H1 (cell line): ENCODE data around the gene GATB. TPM values are rescaled to one million over a fixed set of nuclear protein-coding genes. Genes with fewer than 3 reads are reported as not detected.

Experiments used
- CTCF ChIA-PET: fragments of 300-600 bp; sonication (Branson Sonifier 250); formaldehyde crosslinking; loops from one replicate; lab custom pipeline; 2021; ENCODE audit not compliant: partially characterized antibody; lab: Charles Lee
- POLR2A ChIA-PET: fragments of 300-600 bp; sonication (Branson Sonifier 250); formaldehyde crosslinking; loops from one replicate; lab custom pipeline; 2021; ENCODE audit warnings: inconsistent platforms; ENCODE audit not compliant: partially characterized antibody; lab: Charles Lee
- DNase-seq, 2 experiments: peaks; one replicate each; pipeline versions ENCODE4 v3.0.0 to v3.0.0-alpha.2; 2010 to 2022; ENCODE audit warnings: low spot score in 2 of 2, low read depth in 1 of 2, mixed read lengths in 1 of 2
- FAIRE-seq: peaks from 2 replicates; lab custom pipeline; 2011; peaks lifted over from hg19 to GRCh38; lab: Jason Lieb, UNC
- H2AFZ ChIP-seq: 2 replicates; pipeline ENCODE4 v1.8.1; 2012; ENCODE audit warnings: low read length, inconsistent platforms
- H2AK5ac ChIP-seq: 2 replicates; pipeline ENCODE4 v1.6.1; 2013; ENCODE audit warnings: low read depth, low read length
- H2BK120ac ChIP-seq: replicated peaks from 2 replicates; pipeline ENCODE3; 2013; ENCODE audit warnings: low read depth, low read length, inconsistent platforms
- H2BK12ac ChIP-seq: 2 replicates; pipeline ENCODE4 v1.6.1; 2013; ENCODE audit warnings: low read depth, low read length
- H2BK15ac ChIP-seq: 2 replicates; pipeline ENCODE4 v1.6.1; 2013; ENCODE audit warnings: low read length
- H2BK20ac ChIP-seq: 2 replicates; pipeline ENCODE4 v1.6.1; 2013; ENCODE audit warnings: low read length
- H2BK5ac ChIP-seq: 2 replicates; pipeline ENCODE4 v1.6.1; 2013; ENCODE audit warnings: low read depth, low read length
- H3K14ac ChIP-seq: 2 replicates; pipeline ENCODE4 v1.6.1; 2013; ENCODE audit warnings: inconsistent platforms; ENCODE audit not compliant: insufficient read length
- H3K18ac ChIP-seq: 2 replicates; pipeline ENCODE4 v1.6.1; 2013; ENCODE audit warnings: low read length; ENCODE audit errors: extremely low read depth
- H3K23ac ChIP-seq: 2 replicates; pipeline ENCODE4 v1.6.1; 2013; ENCODE audit warnings: inconsistent platforms; ENCODE audit not compliant: insufficient read length
- H3K23me2 ChIP-seq: 2 replicates; pipeline ENCODE4 v1.6.1; 2013; ENCODE audit warnings: low read depth, low read length
- H3K27ac ChIP-seq: 2 replicates; pipeline ENCODE4 v1.6.1; 2011; ENCODE audit warnings: low read depth, low read length, inconsistent platforms
- H3K27me3 ChIP-seq, 4 experiments: replicated peaks in 1 of 4; 1 replicate in 1 of 4; 2 replicates in 3 of 4; pipeline versions ENCODE4 v1.6.1 to v1.8.1; 2011 to 2013; ENCODE audit warnings: low read length in 3 of 4, mild to moderate bottlenecking in 3 of 4, inconsistent platforms in 2 of 4, mixed read lengths in 2 of 4, moderate library complexity in 1 of 4; ENCODE audit not compliant: control insufficient read depth in 3 of 4, insufficient read depth in 3 of 4; ENCODE audit errors: extremely low read depth in 1 of 4
- H3K36me3 ChIP-seq, 4 experiments: 2 replicates each; pipeline versions ENCODE4 v1.6.1 to v1.8.1; 2011 to 2013; ENCODE audit warnings: mild to moderate bottlenecking in 4 of 4, low read length in 3 of 4, moderate library complexity in 2 of 4, control low read depth in 1 of 4, inconsistent platforms in 1 of 4; ENCODE audit not compliant: insufficient read depth in 4 of 4, control insufficient read depth in 2 of 4
- H3K4ac ChIP-seq: replicated peaks from 2 replicates; pipeline ENCODE3; 2013; ENCODE audit warnings: low read length, low read depth, mixed read lengths, inconsistent platforms; ENCODE audit not compliant: insufficient read length
- H3K4me1 ChIP-seq, 4 experiments: replicated peaks in 1 of 4; 1 replicate in 1 of 4; 2 replicates in 3 of 4; pipeline versions ENCODE4 v1.6.1 to v1.8.1; 2011 to 2013; ENCODE audit warnings: low read length in 3 of 4, inconsistent platforms in 2 of 4, mixed read lengths in 1 of 4; ENCODE audit not compliant: insufficient read depth in 4 of 4, control insufficient read depth in 3 of 4
- H3K4me2 ChIP-seq, 2 experiments: 2 replicates each; pipeline versions ENCODE4 v1.6.1 to v1.8.1; 2011 to 2013; ENCODE audit warnings: low read depth in 2 of 2, low read length in 2 of 2, control low read depth in 1 of 2, inconsistent platforms in 1 of 2, mild to moderate bottlenecking in 1 of 2; ENCODE audit not compliant: insufficient read depth in 1 of 2
- H3K4me3 ChIP-seq, 4 experiments: fragments of 200-600, 300-600 bp in 1 of 4; sonication (generic), shearing (Covaris generic), sonication (Bioruptor Twin) in 1 of 4; 2 replicates each; pipeline versions ENCODE4 v1.5.1 to v1.8.1; 2011 to 2016; ENCODE audit warnings: low read length in 4 of 4, low read depth in 3 of 4, control low read depth in 2 of 4, inconsistent platforms in 2 of 4, mild to moderate bottlenecking in 2 of 4, mixed read lengths in 1 of 4, moderate library complexity in 1 of 4; ENCODE audit not compliant: insufficient read depth in 2 of 4; ENCODE audit errors: extremely low read depth in 1 of 4
- H3K56ac ChIP-seq: replicated peaks from 2 replicates; pipeline ENCODE3; 2013; ENCODE audit warnings: low read depth, mild to moderate bottlenecking, mixed read lengths, low read length, inconsistent platforms; ENCODE audit not compliant: insufficient read length
- H3K79me1 ChIP-seq: 2 replicates; pipeline ENCODE4 v1.6.1; 2013; ENCODE audit warnings: low read depth, low read length, control low read depth
- H3K79me2 ChIP-seq, 2 experiments: 2 replicates each; pipeline versions ENCODE4 v1.6.1 to v1.8.1; 2012 to 2013; ENCODE audit warnings: low read length in 2 of 2, mild to moderate bottlenecking in 2 of 2, inconsistent platforms in 1 of 2; ENCODE audit not compliant: insufficient read depth in 2 of 2, control insufficient read depth in 1 of 2
- H3K9ac ChIP-seq, 4 experiments: replicated peaks in 1 of 4; 1 replicate in 1 of 4; 2 replicates in 3 of 4; pipeline versions ENCODE4 v1.6.1 to v1.8.1; 2011 to 2013; ENCODE audit warnings: low read depth in 3 of 4, low read length in 3 of 4, control low read depth in 2 of 4, mild to moderate bottlenecking in 2 of 4, moderate library complexity in 2 of 4, inconsistent platforms in 1 of 4; ENCODE audit errors: extremely low read depth in 1 of 4
- H3K9me3 ChIP-seq, 2 experiments: 2 replicates each; pipeline versions ENCODE4 v1.6.1 to v1.8.1; 2012 to 2013; ENCODE audit warnings: mild to moderate bottlenecking in 2 of 2, moderate library complexity in 2 of 2, control low read depth in 1 of 2, inconsistent platforms in 1 of 2, low read depth in 1 of 2, low read length in 1 of 2, mixed read lengths in 1 of 2; ENCODE audit not compliant: insufficient read depth in 2 of 2
- H4K20me1 ChIP-seq, 2 experiments: replicated peaks in 1 of 2; 2 replicates each; pipeline versions ENCODE3 to v1.8.1; 2011 to 2013; ENCODE audit warnings: inconsistent platforms in 2 of 2, low read length in 2 of 2, mild to moderate bottlenecking in 1 of 2; ENCODE audit not compliant: insufficient read depth in 2 of 2, control insufficient read depth in 1 of 2
- H4K5ac ChIP-seq: 2 replicates; pipeline ENCODE4 v1.6.1; 2013; ENCODE audit warnings: low read length, low read depth, mixed read lengths, inconsistent platforms; ENCODE audit not compliant: insufficient read length
- H4K8ac ChIP-seq: 2 replicates; pipeline ENCODE4 v1.8.0; 2013; ENCODE audit warnings: mild to moderate bottlenecking, moderate library complexity, low read length, inconsistent platforms; ENCODE audit not compliant: insufficient read depth; ENCODE audit errors: extremely low read depth
- H4K91ac ChIP-seq: replicated peaks from 2 replicates; pipeline ENCODE3; 2013; ENCODE audit warnings: low read length, mixed read lengths, inconsistent platforms; ENCODE audit not compliant: insufficient read length
- ATF2 ChIP-seq: IDR thresholded peaks from 2 replicates; pipeline ENCODE4 v1.6.1; 2012; ENCODE audit warnings: low read length, inconsistent platforms
- EGR1 ChIP-seq: IDR thresholded peaks from 2 replicates; pipeline ENCODE4 v1.6.1; 2011; ENCODE audit warnings: low read depth, low read length, borderline replicate concordance
- HDAC2 ChIP-seq, 2 experiments: fragments of 300-600 bp in 1 of 2; sonication (generic) in 1 of 2; IDR thresholded peaks; 2 replicates each; pipeline ENCODE4 v1.6.1; 2011 to 2012; ENCODE audit warnings: low read depth in 2 of 2, low read length in 2 of 2, mild to moderate bottlenecking in 2 of 2, moderate library complexity in 2 of 2, borderline replicate concordance in 1 of 2, inconsistent platforms in 1 of 2
- JUN ChIP-seq: IDR thresholded peaks from 2 replicates; pipeline ENCODE4 v1.6.1; 2011; ENCODE audit warnings: low read depth, mild to moderate bottlenecking, improper control_type of control experiment, low read length
- KDM4A ChIP-seq: IDR thresholded peaks from one replicate; pipeline ENCODE4 v1.7.1; 2012; ENCODE audit warnings: low read depth, mild to moderate bottlenecking, moderate library complexity, low read length, inconsistent platforms; ENCODE audit not compliant: severe bottlenecking
- NANOG ChIP-seq: IDR thresholded peaks from 2 replicates; pipeline ENCODE4 v1.6.1; 2011; ENCODE audit warnings: low read length, low read depth, mild to moderate bottlenecking, inconsistent platforms; ENCODE audit not compliant: insufficient read depth, poor library complexity, severe bottlenecking
- POLR2A ChIP-seq, 2 experiments: IDR thresholded peaks; 1 replicate in 1 of 2; 2 replicates in 1 of 2; pipeline ENCODE4 v1.6.1; 2011; ENCODE audit warnings: low read depth in 2 of 2, low read length in 2 of 2, mild to moderate bottlenecking in 2 of 2; ENCODE audit errors: control extremely low read depth in 1 of 2
- RBBP5 ChIP-seq: IDR thresholded peaks from 2 replicates; pipeline ENCODE4 v1.7.1; 2012; ENCODE audit warnings: low read depth, mild to moderate bottlenecking, inconsistent platforms, low read length, moderate library complexity, borderline replicate concordance
- SAP30 ChIP-seq: fragments of 300-600 bp; sonication (generic); IDR thresholded peaks from 2 replicates; pipeline ENCODE4 v1.7.1; 2012; ENCODE audit warnings: low read length, moderate library complexity, mild to moderate bottlenecking, inconsistent platforms; ENCODE audit not compliant: insufficient read depth, insufficient replicate concordance
- SIRT6 ChIP-seq: IDR thresholded peaks from one replicate; pipeline ENCODE4 v1.7.1; 2012; ENCODE audit warnings: low read length, inconsistent platforms
- SP2 ChIP-seq: IDR thresholded peaks from 2 replicates; pipeline ENCODE4 v1.6.1; 2012; ENCODE audit warnings: mild to moderate bottlenecking, low read length, inconsistent platforms
- SRF ChIP-seq: IDR thresholded peaks from 2 replicates; pipeline ENCODE4 v1.6.1; 2011; ENCODE audit warnings: mild to moderate bottlenecking, low read depth, low read length, moderate library complexity
- TCF12 ChIP-seq: IDR thresholded peaks from 2 replicates; pipeline ENCODE4 v1.6.1; 2011; ENCODE audit warnings: low read depth, mild to moderate bottlenecking, low read length
- WGBS, 2 experiments: shearing (Covaris generic) in 1 of 2; methylation state at CpG; one replicate each; pipeline versions ENCODE4 v1.1.6 to v1.1.7; 2013 to 2015; ENCODE audit warnings: low lambda C conversion rate in 2 of 2, mixed read lengths in 2 of 2, inconsistent platforms in 1 of 2, low coverage in 1 of 2, missing lambda C conversion rate in 1 of 2; ENCODE audit not compliant: insufficient replicate concordance in 2 of 2, insufficient coverage in 1 of 2, insufficient read length in 1 of 2; ENCODE audit errors: extremely low coverage in 1 of 2, missing lambda C conversion rate in 1 of 2; 5-methylcytosine and 5-hydroxymethylcytosine counted together
- polyA plus RNA-seq, 7 experiments: library from polyadenylated mRNA; depleted of rRNA in 3 of 7; stranded (reverse) in 5 of 7; unstranded in 2 of 7; fragments of >200 nt in 5 of 7; fragments of 200-250 nt in 2 of 7; gene quantifications; 1 replicate in 5 of 7; 2 replicates in 1 of 7; 4 replicates in 1 of 7; pipeline versions ENCODE4 v1.2.1 to v1.2.3, GENCODE V29; 2011 to 2013; ENCODE audit warnings: missing spikeins in 2 of 7, mixed read lengths in 2 of 7
- total RNA-seq: library from RNA; stranded (reverse); fragmentation: NEBNext Ultra II Directional; extraction: Animal tissue kit (Norgen Biotek cat#: 25700); gene quantifications from 2 replicates; pipeline ENCODE4 v1.2.1, GENCODE V29; 2021

GATB gene
- total and polyA plus RNA-seq, 2 of the 8 experiments (the other 6 are each of a cell fraction or from before 2014, with no cell fraction given): 15.3 to 18.0 TPM

DNA sequence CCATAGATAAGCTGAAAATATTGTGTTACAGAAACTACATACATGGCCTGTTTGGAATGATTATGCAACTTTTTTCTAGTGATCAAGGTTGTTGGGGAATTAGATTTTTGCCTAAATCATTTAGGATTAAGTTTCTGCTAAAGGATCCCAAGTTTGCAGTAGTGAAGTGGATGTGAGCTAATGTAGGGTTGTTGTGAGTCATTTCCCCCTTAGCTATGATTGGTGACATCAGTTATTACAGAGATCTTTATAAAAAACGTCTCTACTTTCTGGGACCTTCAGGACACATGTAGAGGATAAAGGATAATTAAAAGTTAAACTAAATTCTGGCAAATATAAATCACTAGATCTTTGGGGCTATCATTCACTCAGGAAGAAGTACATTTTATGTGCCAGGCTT is 133.3 kb downstream of the GATB start:
- Histone ChIP-seq H3K79me1 (no peaks in the 10 kb centered on the region), H3K18ac (no peak overlapping the region), H3K9ac (no peak overlapping the region), H3K14ac (no peak overlapping the region), H4K5ac (no peak overlapping the region), H3K4me1 (peaks cover 0 to 6% (median 4%) of the 10 kb centered on the region in 4 experiments; a peak in 3 of 7 replicates), H3K79me2 (peaks cover 0 to 3% of the 10 kb centered on the region in 2 experiments; a peak in 1 of 4 replicates), H3K4ac (no peak overlapping the region), H2BK20ac (no peak overlapping the region), H2AFZ (no peak overlapping the region), H3K23me2 (no peaks in the 10 kb centered on the region), H3K4me3 (no peak overlapping the region), H3K27ac (no peak overlapping the region), H3K23ac (no peak overlapping the region), H3K9me3 (no peaks in the 10 kb centered on the region), H4K8ac (no peak overlapping the region), H3K36me3 (peaks cover 0 to 3% (median 1%) of the 10 kb centered on the region in 4 experiments; a peak in 3 of 8 replicates), H2BK120ac (no peak overlapping the region), H2BK15ac (no peak overlapping the region), H2BK12ac (no peak overlapping the region), H4K91ac (no peak overlapping the region), H2AK5ac (no peak overlapping the region), H3K27me3 (no peaks in the 10 kb centered on the region), H2BK5ac (no peak overlapping the region), H3K4me2 (no peak overlapping the region), H4K20me1 (peaks cover 0 to 2% of the 10 kb centered on the region in 2 experiments), H3K56ac (no peak overlapping the region)
- DNase-seq (no peak), FAIRE-seq (no peak)
- ChIA-PET CTCF (interaction anchor here (0.7 to 6.4 kb wide), 8 partner anchors 15 to 529 kb away, joined by 3 to 32 read pairs (median 3); no protein-coding TSS in a partner anchor), POLR2A (no interaction called here)
- WGBS, 2 experiments: 77% methylated on average over 1 of the region's 1 CpG; no CpG with 5 or more reads in 1 of the 2 experiments
- TF ChIP-seq EGR1: no peak
- no peak for TF ChIP-seq NANOG
- no peak for TF ChIP-seq SRF
- no peak for TF ChIP-seq TCF12
- TF ChIP-seq KDM4A: no peak
- TF ChIP-seq ATF2: no peak
- TF ChIP-seq SIRT6: no peak
- no peak for TF ChIP-seq HDAC2 (IDR thresholded peaks at IDR 0.05; ENCODE audit: borderline replicate concordance in 1 of 2, low read depth in 2 of 2, low read length in 2 of 2)
- TF ChIP-seq RBBP5: no peak
- TF ChIP-seq POLR2A (IDR thresholded peaks at IDR 0.05; ENCODE audit: control extremely low read depth in 1 of 2, low read depth in 2 of 2, low read length in 2 of 2): no peak
- no peak for TF ChIP-seq JUN
- TF ChIP-seq SAP30: no peak
- no peak for TF ChIP-seq SP2
